Progenitor cell of endocrine pancreas (in vitro differentiated cells): Measurements from ENCODE around the gene MCTP1. TPM values are rescaled to one million over a fixed set of nuclear protein-coding genes. Genes with fewer than 3 reads are reported as not detected.
"Not testable (repeated sequence)": the region's sequence is repeated elsewhere in the genome, so short reads cannot be mapped to it uniquely, and the experiment has no call there.

ENCODE experiments used
- DNase-seq: peaks from one replicate; pipeline ENCODE4 v3.0.0; 2021; ENCODE audit warnings: low spot score; ENCODE audit not compliant: unreplicated experiment
- H3K27ac Mint-ChIP-seq: 2 replicates; pipeline ENCODE4 v1.8.0; 2021; ENCODE audit warnings: mild to moderate bottlenecking, moderate library complexity, mixed read lengths
- H3K27me3 Mint-ChIP-seq: 2 replicates; pipeline ENCODE4 v1.8.0; 2021; ENCODE audit warnings: mixed read lengths
- H3K36me3 Mint-ChIP-seq: 2 replicates; pipeline ENCODE4 v1.8.0; 2022; ENCODE audit warnings: mixed read lengths; ENCODE audit not compliant: insufficient read depth
- H3K4me1 Mint-ChIP-seq: 2 replicates; pipeline ENCODE4 v1.8.0; 2021; ENCODE audit warnings: low read depth, mixed read lengths
- H3K4me3 Mint-ChIP-seq: 2 replicates; pipeline ENCODE4 v1.8.0; 2021; ENCODE audit warnings: low read depth, mild to moderate bottlenecking, moderate library complexity, mixed read lengths
- H3K9me3 Mint-ChIP-seq: 2 replicates; pipeline ENCODE4 v1.8.0; 2021; ENCODE audit warnings: low read depth, mixed read lengths
- CTCF ChIP-seq: fragments of 200-600 bp; sonication (generic); IDR thresholded peaks from one replicate; pipeline ENCODE4 v1.5.0; 2021; ENCODE audit warnings: antibody characterized with exemption, mild to moderate bottlenecking; ENCODE audit not compliant: unreplicated experiment
- total RNA-seq: library from RNA; stranded (reverse); gene quantifications from 2 replicates; pipeline ENCODE4 v1.2.1, GENCODE V29; 2021

MCTP1 gene
- total RNA-seq, 1 donor from 2014 or later: 1.7 TPM

GRCh38 chr5:95217881-95218280 is 67.0 kb downstream of the MCTP1 start:
- H3K27me3 Mint-ChIP-seq: no peaks in the 10 kb centered on the region
- no peak for DNase-seq
- no peaks in the 10 kb centered on the region for H3K9me3 Mint-ChIP-seq
- H3K27ac Mint-ChIP-seq: no peak overlapping the region
- no peak overlapping the region for H3K4me3 Mint-ChIP-seq
- no peaks in the 10 kb centered on the region for H3K4me1 Mint-ChIP-seq
- no peaks in the 10 kb centered on the region for H3K36me3 Mint-ChIP-seq
- TF ChIP-seq CTCF: no peak

- no peak overlapping the region for H3K27ac Mint-ChIP-seq
- no peak for DNase-seq
- no peak overlapping the region for H3K4me3 Mint-ChIP-seq
- no peaks in the 10 kb centered on the region for H3K9me3 Mint-ChIP-seq
- no peaks in the 10 kb centered on the region for H3K36me3 Mint-ChIP-seq
- H3K27me3 Mint-ChIP-seq: no peaks in the 10 kb centered on the region
- H3K4me1 Mint-ChIP-seq: no peaks in the 10 kb centered on the region
- no peak for TF ChIP-seq CTCF
These were observed 67.5 kb downstream of the MCTP1 start for GRCh38 chr5:95217351-95217750.

GRCh38 chr5:95216136-95216955 is 68.5 kb downstream of the MCTP1 start:
- TF ChIP-seq CTCF: no peak
- no peak overlapping the region for H3K4me3 Mint-ChIP-seq
- no peaks in the 10 kb centered on the region for H3K4me1 Mint-ChIP-seq
- no peaks in the 10 kb centered on the region for H3K36me3 Mint-ChIP-seq
- no peaks in the 10 kb centered on the region for H3K27me3 Mint-ChIP-seq
- no peaks in the 10 kb centered on the region for H3K9me3 Mint-ChIP-seq
- no peak overlapping the region for H3K27ac Mint-ChIP-seq
- DNase-seq: no peak

- DNase-seq, H3K4me1 Mint-ChIP-seq, H3K9me3 Mint-ChIP-seq, H3K36me3 Mint-ChIP-seq, H3K4me3 Mint-ChIP-seq, H3K27ac Mint-ChIP-seq, H3K27me3 Mint-ChIP-seq: not testable (repeated sequence)
These were observed 77.1 kb downstream of the MCTP1 start for GRCh38 chr5:95207811-95208210.

- H3K36me3 Mint-ChIP-seq: no peaks in the 10 kb centered on the region
These were observed 90.0 kb downstream of the MCTP1 start for GRCh38 chr5:95194856-95195255.

More at GRCh38 chr5:95194856-95195255, 90.0 kb downstream of the MCTP1 start:
- no peaks in the 10 kb centered on the region for H3K27me3 Mint-ChIP-seq
- no peak overlapping the region for H3K4me3 Mint-ChIP-seq
- TF ChIP-seq CTCF: no peak
- no peak for DNase-seq
- no peaks in the 10 kb centered on the region for H3K4me1 Mint-ChIP-seq
- no peak overlapping the region for H3K27ac Mint-ChIP-seq
- no peaks in the 10 kb centered on the region for H3K9me3 Mint-ChIP-seq
